HG03103 (cell line): Measurements from ENCODE around the gene DEPDC1.
A peak's percentile ranks its signal among the peaks of the same experiment; 100 is the strongest.
"Not testable (repeated sequence)": the region's sequence is repeated elsewhere in the genome, so short reads cannot be mapped to it uniquely, and the experiment has no call there.

ENCODE experiments used
- ATAC-seq: cut with Tn5 transposase; IDR thresholded peaks from one replicate; pipeline ENCODE4 v1.9.1; 2021; ENCODE audit warnings: low read depth; ENCODE audit not compliant: unreplicated experiment

The DEPDC1 gene, protein sequence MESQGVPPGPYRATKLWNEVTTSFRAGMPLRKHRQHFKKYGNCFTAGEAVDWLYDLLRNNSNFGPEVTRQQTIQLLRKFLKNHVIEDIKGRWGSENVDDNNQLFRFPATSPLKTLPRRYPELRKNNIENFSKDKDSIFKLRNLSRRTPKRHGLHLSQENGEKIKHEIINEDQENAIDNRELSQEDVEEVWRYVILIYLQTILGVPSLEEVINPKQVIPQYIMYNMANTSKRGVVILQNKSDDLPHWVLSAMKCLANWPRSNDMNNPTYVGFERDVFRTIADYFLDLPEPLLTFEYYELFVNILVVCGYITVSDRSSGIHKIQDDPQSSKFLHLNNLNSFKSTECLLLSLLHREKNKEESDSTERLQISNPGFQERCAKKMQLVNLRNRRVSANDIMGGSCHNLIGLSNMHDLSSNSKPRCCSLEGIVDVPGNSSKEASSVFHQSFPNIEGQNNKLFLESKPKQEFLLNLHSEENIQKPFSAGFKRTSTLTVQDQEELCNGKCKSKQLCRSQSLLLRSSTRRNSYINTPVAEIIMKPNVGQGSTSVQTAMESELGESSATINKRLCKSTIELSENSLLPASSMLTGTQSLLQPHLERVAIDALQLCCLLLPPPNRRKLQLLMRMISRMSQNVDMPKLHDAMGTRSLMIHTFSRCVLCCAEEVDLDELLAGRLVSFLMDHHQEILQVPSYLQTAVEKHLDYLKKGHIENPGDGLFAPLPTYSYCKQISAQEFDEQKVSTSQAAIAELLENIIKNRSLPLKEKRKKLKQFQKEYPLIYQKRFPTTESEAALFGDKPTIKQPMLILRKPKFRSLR

DNA sequence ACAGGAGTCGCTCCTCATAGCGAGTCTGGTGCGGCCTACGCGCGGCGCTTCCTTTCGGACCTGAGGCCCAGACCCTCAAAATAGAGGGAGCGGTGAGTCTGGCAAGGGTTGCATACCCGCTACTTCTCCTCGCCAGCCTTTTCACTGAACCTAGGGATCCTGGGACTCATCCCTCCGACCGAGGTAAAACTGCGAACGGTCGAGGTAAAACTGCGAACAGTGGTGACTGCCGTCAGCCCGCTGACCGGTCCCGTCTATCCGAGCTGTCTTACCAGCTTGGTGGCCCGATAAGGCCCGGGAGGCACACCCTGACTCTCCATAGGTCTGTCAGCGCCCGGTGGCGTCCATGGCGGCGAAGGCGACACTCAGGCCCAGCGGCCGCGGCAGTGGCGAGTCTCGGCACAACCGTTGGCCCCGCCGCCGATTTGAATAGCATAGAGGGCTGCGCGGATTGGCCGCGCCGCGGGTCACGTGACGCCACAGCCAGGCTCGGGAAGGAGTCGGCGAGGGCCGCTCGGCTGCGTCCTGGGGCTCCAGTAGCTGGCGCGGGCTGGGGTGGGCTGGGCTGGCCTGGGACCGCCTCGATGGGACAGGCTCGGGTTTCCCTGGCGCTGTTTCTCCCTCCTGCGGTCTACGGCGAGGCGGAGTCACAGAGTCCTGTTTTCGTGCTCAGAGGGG is at the start of gene DEPDC1:
Gene DEPDC1 (minus strand): TSS at position 403 of the 678 bp plus-strand sequence. CDS start 83 bp downstream, at position 320.
- ATAC-seq = peak; percentile 92

- no peak for ATAC-seq
Observed at GRCh38 chr1:68544651-68545050, 47.8 kb upstream of the DEPDC1 start.

DNA sequence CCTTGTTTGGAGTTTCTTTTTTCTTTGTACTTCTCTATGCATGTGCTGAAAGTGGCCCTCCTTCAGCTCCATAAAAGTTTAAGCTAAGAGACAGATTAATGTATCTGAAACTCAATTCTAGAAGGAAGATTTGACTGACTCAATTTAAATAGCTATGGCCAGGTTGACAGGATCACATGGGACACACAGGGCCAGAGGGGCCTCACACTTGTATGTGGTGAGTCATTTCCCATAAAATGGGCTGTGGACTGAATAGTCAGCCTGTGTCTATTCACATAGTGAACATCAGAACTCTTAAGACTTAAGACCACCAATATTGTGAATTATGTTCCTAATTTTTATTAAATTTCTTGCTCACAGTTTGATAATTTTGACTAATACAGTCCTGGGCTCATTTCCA is 45.7 kb upstream of the DEPDC1 start:
- no peak for ATAC-seq

DNA sequence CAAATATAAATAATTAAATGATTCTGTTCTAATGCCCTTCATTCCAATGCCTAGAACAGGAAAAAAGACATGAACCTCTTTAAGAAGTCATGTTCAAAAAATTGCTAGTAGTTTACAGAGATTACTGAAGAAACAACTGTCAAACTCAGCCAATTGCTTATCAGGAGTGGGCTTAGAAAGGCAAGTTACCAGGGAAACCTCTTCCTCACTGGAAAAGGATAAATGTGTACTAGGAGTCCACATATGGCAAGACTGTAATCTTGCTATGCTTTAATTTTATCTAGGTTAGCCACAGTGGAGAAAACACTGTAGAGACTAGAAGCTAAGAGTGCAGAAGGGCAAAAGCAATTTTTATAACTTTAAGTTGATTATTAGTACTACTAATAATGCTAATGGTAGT is 42.1 kb upstream of the DEPDC1 start:
- no peak for ATAC-seq

DNA sequence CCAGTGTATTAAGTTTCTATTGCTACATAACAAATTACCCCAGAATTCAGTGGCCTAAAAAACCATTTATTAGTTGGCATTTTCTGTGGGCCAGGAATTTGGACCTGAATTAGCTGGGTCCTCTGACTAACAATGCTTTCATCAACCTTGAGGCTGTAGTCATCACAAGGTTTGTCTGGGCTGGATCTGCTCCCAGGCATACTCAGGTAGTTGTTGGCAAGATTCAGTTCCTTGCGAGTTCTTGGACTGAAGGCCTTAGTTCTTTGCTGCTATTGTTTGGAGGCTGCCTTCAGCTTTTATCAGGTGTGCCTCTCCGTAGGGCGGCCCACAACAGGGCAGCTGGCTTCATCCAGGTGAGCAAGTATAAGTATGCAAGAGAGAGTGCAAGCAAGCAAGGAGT is 31.4 kb upstream of the DEPDC1 start:
- no peak for ATAC-seq

- no peak for ATAC-seq
Observed at GRCh38 chr1:68525781-68526180, 28.9 kb upstream of the DEPDC1 start.

DNA sequence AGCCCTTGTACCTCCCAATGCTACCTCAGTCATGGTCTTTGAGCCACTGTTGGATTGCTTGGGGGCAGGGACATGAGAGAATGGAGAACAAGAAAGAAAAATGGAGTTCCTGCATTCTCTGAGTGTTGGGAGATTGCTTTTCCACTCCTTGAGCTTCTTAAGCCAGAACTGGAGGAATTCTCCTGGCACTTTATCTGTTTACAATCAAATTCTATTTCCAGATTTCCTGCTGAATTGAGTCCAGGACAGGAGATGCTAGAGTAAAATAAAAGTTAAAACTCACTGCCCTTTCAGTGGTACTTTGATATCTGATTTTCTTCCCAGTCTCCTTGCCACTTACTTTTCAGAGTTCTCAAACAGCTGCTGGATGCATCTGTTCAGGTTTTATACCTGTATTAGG is 24.4 kb upstream of the DEPDC1 start:
- no peak for ATAC-seq

GRCh38 chr1:68516066-68516465 is 19.2 kb upstream of the DEPDC1 start:
- ATAC-seq = no peak

- ATAC-seq = no peak
Observed at GRCh38 chr1:68511254-68511653, 14.4 kb upstream of the DEPDC1 start.

- no peak for ATAC-seq
Observed at GRCh38 chr1:68506386-68506785, 9.5 kb upstream of the DEPDC1 start.

DNA sequence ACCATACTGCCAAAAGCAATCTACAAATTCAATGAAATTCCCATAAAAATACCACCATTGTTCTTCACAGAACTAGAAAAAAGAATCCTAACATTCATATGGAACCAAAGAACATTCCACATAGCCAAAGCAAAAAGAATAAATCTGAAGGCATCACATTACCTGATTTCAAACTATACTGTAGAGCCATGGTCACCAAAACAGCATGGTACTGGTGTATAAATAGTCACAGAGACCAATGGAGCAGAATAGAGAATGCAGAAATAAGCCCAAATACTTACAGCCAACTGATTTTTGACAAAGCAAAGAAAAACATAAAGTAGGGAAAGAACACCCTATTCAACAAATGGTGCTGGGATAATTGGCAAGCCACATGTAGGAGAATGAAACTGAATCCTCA is 6.2 kb upstream of the DEPDC1 start:
- no peak for ATAC-seq

DNA sequence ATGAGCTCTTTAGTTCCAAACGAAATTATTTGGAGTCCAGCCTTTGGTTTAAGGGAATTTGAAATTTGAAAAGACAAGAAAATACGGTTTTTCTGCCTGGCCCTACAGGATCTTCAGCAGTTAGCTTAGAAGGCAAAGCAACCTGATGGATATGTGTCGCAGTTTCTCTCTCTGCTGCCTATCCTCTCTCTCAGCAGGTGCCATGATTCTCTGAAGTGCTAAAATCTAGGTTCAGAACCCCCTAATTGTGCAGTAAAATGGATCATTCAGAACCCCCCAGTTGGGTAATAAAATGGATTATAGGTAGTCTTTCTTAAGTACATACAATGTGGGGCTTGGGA is 446 bp upstream of the DEPDC1 start:
- ATAC-seq = peak; percentile 19

DNA sequence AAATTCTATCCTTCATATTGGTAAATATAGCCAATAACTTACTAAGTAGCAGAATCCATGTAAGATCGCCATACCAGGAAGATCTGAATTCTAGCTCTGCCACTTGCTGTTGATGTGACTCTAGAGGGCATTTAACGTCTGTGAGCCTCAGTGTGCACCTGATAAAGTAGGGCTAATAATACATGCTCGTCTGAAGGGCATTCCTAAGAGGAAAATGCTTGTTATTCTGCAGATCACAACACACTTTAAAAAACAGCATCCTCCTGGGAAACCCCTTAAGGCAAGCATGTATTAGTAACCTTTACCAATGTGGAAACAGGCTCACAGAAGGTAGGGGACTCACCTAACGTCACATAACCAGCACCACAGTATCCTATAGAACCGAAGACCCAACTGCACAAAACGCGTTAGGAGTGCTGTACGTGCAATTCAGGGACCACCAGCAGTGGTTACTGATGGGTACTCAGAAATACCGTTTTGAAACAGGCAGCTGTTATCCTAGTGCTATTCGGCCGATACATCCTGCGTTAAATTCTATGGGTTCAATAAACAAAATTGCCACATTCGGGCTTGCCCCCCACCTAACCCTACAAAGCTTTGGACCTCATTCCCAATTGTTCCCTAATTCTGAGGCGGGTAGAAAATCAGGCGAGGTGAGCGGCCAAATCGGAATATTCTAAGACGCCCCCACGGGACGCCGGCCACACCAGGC is 758 bp downstream of the DEPDC1 start:
- peak; percentile 15 for ATAC-seq

GRCh38 chr1:68495532-68495931 is 1.4 kb downstream of the DEPDC1 start:
- ATAC-seq = no peak

- no peak for ATAC-seq
Observed at GRCh38 chr1:68493193-68493592, 3.7 kb downstream of the DEPDC1 start.

DNA sequence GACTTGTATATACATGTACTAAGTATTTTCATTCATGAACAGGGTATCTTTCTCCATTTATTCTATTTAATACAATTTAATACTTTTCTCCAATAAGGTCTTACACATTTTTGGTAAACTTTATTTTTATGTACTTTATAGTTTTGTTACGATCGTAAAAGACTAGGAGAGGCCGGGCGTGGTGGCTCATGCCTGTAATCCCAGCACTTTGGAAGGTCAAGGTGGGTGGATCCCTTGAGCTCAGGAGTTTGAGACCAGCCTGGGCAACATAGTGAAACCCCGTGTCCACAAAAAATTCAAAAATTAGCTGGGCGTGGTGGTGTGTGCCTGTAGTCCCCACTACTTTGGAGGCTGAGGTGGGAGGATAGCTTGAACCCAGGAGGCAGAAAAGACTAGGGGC is 4.6 kb downstream of the DEPDC1 start:
- ATAC-seq = not testable (repeated sequence)

DNA sequence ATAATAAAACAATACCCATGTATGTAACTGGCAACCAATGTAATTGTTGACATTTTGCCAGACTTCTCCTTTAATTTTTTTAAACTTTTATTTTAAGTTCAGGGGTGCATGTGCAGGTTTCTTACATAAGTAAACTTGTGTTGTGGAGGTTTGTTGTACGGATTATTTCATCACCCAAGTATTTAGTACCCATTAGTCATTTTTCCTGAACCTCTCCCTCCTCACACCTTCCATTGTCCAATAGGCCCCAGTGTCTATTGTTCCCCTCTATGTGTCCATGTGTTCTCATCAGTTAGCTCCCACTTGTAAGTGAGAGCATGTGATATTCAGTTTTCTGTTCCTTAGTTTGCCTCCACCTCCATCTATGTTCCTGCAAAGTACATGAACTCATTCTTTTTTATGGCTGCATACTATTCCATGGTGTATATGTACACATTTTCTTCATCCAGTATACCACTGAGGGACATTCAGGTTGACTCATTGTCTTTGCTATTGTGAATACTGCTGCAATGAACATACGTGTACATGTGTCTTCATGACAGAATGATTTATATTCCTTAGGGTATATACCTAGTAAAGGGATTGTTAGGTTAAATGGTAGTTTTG is 6.7 kb downstream of the DEPDC1 start:
- ATAC-seq = no peak

GRCh38 chr1:68485431-68486022 is 11.4 kb downstream of the DEPDC1 start:
- no peak for ATAC-seq

DNA sequence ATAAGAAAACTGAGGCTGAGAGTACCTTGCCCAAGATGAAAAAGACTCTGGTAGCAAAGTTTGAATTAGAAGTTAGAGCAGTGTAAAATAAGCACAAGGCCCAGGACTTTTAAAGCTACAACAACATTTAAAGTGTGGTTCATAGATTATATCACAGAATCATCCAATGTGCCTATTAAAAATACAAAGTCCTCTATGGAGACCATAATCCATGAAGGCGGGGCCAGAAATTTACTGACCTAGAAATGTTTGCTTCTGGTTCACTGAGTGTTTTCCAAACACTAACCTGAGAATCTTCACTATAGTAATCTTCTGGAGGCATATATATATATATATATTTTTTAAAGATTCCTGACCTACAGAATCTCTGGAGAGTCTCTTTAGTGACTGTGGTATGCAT is 12.3 kb downstream of the DEPDC1 start:
- ATAC-seq = no peak

DNA sequence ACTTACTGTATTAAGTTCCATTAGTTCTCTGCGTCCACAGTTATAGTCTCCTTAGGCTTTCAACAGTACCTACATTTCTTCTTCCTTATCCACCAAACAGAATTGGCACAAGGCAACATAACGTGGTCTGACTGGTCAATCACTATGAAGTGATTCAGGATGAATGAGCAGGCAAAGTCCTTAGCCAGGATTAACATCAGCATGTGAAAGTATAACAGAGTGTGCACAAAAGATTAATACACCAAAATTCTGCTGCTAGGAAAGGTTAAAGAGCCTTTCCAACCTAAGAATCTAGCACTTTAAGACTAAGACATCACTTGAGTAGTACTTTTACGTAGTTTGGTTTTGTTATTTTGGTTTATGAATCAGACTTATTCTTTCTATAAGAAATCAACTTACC is 15.8 kb downstream of the DEPDC1 start:
- no peak for ATAC-seq
